ENCODE measurements around the gene ASPA.
"Not testable (repeated sequence)": the region's sequence is repeated elsewhere in the genome, so short reads cannot be mapped to it uniquely, and the experiment has no call there.

The ASPA gene

GRCh38 chr17:3513305-3514035 lies 37.7 kb downstream of the ASPA start:
- H3K4me3 ChIP-seq (ENCODE audit: low read depth, low read length): peak overlapping the region; percentile 1
- DNase-seq (ENCODE audit: low read depth): no peak
- in situ Hi-C loops (cut with HindIII; ENCODE audit: low sequenced_read_pairs): no loop called here
- no peak for TF ChIP-seq CTCF (IDR thresholded peaks at IDR 0.05; ENCODE audit: low read depth, low read length, missing control alignments)

GRCh38 chr17:3514167-3514566 lies 38.4 kb downstream of the ASPA start:
- in situ Hi-C loops (cut with HindIII; ENCODE audit: low sequenced_read_pairs); DNase-seq (ENCODE audit: low read depth); H3K4me3 ChIP-seq (ENCODE audit: low read depth, low read length): not testable (repeated sequence)

- TF ChIP-seq CTCF (IDR thresholded peaks at IDR 0.05; ENCODE audit: low read depth, low read length, missing control alignments): no peak
- DNase-seq (ENCODE audit: low read depth): no peak
- in situ Hi-C loops (cut with HindIII; ENCODE audit: low sequenced_read_pairs): no loop called here
- H3K4me3 ChIP-seq (ENCODE audit: low read depth, low read length): no peak overlapping the region
Observed at GRCh38 chr17:3514873-3515272, 39.1 kb downstream of the ASPA start.

- DNase-seq (ENCODE audit: low read depth); H3K4me3 ChIP-seq (ENCODE audit: low read depth, low read length); in situ Hi-C loops (cut with HindIII; ENCODE audit: low sequenced_read_pairs): not testable (repeated sequence)
Observed at GRCh38 chr17:3519472-3519871, 43.7 kb downstream of the ASPA start.

GRCh38 chr17:3524024-3524423 lies 48.2 kb downstream of the ASPA start:
- TF ChIP-seq CTCF (IDR thresholded peaks at IDR 0.05; ENCODE audit: low read depth, low read length, missing control alignments): no peak
- in situ Hi-C loops (cut with HindIII; ENCODE audit: low sequenced_read_pairs): no loop called here
- no peak overlapping the region for H3K4me3 ChIP-seq (ENCODE audit: low read depth, low read length)
- DNase-seq (ENCODE audit: low read depth): no peak

GRCh38 chr17:3526491-3526890 lies 50.7 kb downstream of the ASPA start:
- in situ Hi-C loops (cut with HindIII; ENCODE audit: low sequenced_read_pairs): no loop called here
- no peak for TF ChIP-seq CTCF (IDR thresholded peaks at IDR 0.05; ENCODE audit: low read depth, low read length, missing control alignments)

GRCh38 chr17:3526971-3527370 lies 51.2 kb downstream of the ASPA start:
- in situ Hi-C loops (cut with HindIII; ENCODE audit: low sequenced_read_pairs): no loop called here
- H3K4me3 ChIP-seq (ENCODE audit: low read depth, low read length): no peak overlapping the region
- no peak for DNase-seq (ENCODE audit: low read depth)
- no peak for TF ChIP-seq CTCF (IDR thresholded peaks at IDR 0.05; ENCODE audit: low read depth, low read length, missing control alignments)

More at GRCh38 chr17:3526491-3526890, 50.7 kb downstream of the ASPA start:
- H3K4me3 ChIP-seq (ENCODE audit: low read depth, low read length): no peak overlapping the region
- no peak for DNase-seq (ENCODE audit: low read depth)

- H3K4me3 ChIP-seq (ENCODE audit: low read depth, low read length): no peak overlapping the region
- DNase-seq (ENCODE audit: low read depth): no peak
- no peak for TF ChIP-seq CTCF (IDR thresholded peaks at IDR 0.05; ENCODE audit: low read depth, low read length, missing control alignments)
- in situ Hi-C loops (cut with HindIII; ENCODE audit: low sequenced_read_pairs): no loop called here
Observed at GRCh38 chr17:3527468-3527867, 51.7 kb downstream of the ASPA start.
